ENCODE measurements around the gene CXCL12. TPM values are rescaled to one million over a fixed set of nuclear protein-coding genes. Genes with fewer than 3 reads are reported as not detected.

CXCL12 gene
- total RNA-seq, 2 donors from 2014 or later, result 0.91 to 13.5 TPM

DNA sequence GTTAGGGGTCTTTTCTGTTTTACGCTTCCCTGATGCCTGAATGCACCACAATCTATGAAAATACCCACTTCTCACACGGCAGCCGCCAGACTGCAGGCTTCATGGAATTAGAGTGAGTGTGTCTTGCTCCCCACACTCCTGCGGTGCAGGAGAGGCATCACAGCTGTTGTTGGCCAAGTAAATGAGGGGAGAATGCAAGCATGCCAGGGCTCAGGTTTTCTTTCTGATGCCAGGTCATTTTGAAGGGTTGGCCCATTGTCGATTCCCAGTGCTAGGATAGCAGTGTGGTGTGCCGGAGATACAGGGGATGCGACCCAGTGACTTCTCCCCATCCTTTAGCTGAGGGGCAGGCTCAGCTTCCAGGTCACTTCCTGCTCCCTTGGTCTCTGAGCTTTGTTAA, 16.3 kb downstream of the CXCL12 start:
- no peak overlapping the region for H3K4me3 Mint-ChIP-seq
- TF ChIP-seq, protein P1, sequence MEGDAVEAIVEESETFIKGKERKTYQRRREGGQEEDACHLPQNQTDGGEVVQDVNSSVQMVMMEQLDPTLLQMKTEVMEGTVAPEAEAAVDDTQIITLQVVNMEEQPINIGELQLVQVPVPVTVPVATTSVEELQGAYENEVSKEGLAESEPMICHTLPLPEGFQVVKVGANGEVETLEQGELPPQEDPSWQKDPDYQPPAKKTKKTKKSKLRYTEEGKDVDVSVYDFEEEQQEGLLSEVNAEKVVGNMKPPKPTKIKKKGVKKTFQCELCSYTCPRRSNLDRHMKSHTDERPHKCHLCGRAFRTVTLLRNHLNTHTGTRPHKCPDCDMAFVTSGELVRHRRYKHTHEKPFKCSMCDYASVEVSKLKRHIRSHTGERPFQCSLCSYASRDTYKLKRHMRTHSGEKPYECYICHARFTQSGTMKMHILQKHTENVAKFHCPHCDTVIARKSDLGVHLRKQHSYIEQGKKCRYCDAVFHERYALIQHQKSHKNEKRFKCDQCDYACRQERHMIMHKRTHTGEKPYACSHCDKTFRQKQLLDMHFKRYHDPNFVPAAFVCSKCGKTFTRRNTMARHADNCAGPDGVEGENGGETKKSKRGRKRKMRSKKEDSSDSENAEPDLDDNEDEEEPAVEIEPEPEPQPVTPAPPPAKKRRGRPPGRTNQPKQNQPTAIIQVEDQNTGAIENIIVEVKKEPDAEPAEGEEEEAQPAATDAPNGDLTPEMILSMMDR (conservative IDR thresholded peaks at IDR 0.05), result no peak
- peaks cover 6% of the 10 kb centered on the region for H3K4me1 ChIP-seq (ENCODE audit: control insufficient read depth, insufficient read depth, low read length)
- H3K27me3 ChIP-seq (ENCODE audit: control insufficient read depth, insufficient read depth, low read length, poor library complexity, severe bottlenecking), result no peaks in the 10 kb centered on the region
- no peaks in the 10 kb centered on the region for H3K9me3 Mint-ChIP-seq
- no peaks in the 10 kb centered on the region for H3K27me3 Mint-ChIP-seq (ENCODE audit: insufficient read depth)
- no peak overlapping the region for H3K9ac ChIP-seq (ENCODE audit: extremely low read depth, low read length, poor library complexity, severe bottlenecking)
- H3K9me3 ChIP-seq (ENCODE audit: control insufficient read depth, low read length), result no peaks in the 10 kb centered on the region
- no peaks in the 10 kb centered on the region for H3K36me3 ChIP-seq (ENCODE audit: control insufficient read depth, insufficient read depth, low read length)
- H3K36me3 Mint-ChIP-seq (ENCODE audit: low read depth), result peaks cover 2% of the 10 kb centered on the region
- 92 to 100% methylated on average over 4 to 7 of the region's 7 CpGs for WGBS, 2 experiments (ENCODE audit: insufficient coverage in 1 of 2, insufficient read length in 1 of 2)
- no peak overlapping the region for H3K27ac ChIP-seq (ENCODE audit: low read depth, low read length)
- no peak for DNase-seq
- peaks cover 18% of the 10 kb centered on the region for H3K4me1 Mint-ChIP-seq
- no peak overlapping the region for H3K27ac Mint-ChIP-seq
- no peak overlapping the region for H3K4me3 ChIP-seq (ENCODE audit: low read length)

DNA sequence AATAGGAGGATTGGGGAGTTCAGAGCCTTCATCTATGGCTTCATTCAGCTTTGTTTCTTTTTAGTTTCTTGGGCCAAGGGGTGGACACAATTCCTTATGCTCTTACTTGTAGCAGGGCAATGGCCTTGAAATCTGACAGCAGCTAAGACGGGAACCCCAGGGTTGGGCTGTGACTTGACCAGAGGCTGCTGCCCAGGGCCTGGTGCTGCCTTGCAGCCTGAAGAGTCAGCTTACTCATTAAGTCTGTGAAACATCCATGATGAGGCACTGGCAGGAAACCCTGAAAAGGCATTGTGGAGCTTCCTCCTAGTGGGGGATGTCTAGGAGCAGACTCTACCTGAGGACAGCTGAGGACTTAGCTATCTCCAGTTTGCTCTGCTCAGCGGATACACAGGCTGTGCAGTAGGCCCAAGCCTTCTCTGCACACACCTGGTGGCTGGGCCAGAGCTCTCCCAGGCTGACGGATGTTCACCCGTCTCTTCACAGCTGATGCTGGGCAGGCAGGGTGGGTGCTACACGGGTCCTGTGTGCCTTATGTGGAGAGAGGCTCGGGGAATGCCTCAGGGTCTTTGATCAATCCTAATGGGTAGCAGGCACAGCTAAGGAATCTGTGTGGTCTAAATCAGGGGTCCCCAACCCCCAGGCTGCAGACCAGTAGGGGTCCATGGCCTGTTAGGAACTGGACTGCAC, 17.8 kb downstream of the CXCL12 start:
- Histone ChIP-seq H3K9ac (ENCODE audit: extremely low read depth, low read length, poor library complexity, severe bottlenecking) (no peak overlapping the region), H3K27me3 (ENCODE audit: control insufficient read depth, insufficient read depth, low read length, poor library complexity, severe bottlenecking) (no peaks in the 10 kb centered on the region), H3K36me3 (ENCODE audit: control insufficient read depth, insufficient read depth, low read length) (no peaks in the 10 kb centered on the region), H3K4me3 (ENCODE audit: low read length) (no peak overlapping the region), H3K9me3 (ENCODE audit: control insufficient read depth, low read length) (no peaks in the 10 kb centered on the region), H3K4me1 (ENCODE audit: control insufficient read depth, insufficient read depth, low read length) (peaks cover 13% of the 10 kb centered on the region), H3K27ac (ENCODE audit: low read depth, low read length) (no peak overlapping the region)
- WGBS, 2 experiments (ENCODE audit: insufficient coverage in 1 of 2, insufficient read length in 1 of 2), result 90 to 100% methylated on average over 3 to 6 of the region's 6 CpGs
- Mint-ChIP-seq H3K4me1 (peaks cover 24% of the 10 kb centered on the region), H3K27ac (no peak overlapping the region), H3K9me3 (no peaks in the 10 kb centered on the region), H3K4me3 (no peak overlapping the region), H3K36me3 (ENCODE audit: low read depth) (no peaks in the 10 kb centered on the region), H3K27me3 (ENCODE audit: insufficient read depth) (no peaks in the 10 kb centered on the region)
- no peak for DNase-seq
- TF ChIP-seq, protein P1 (conservative IDR thresholded peaks at IDR 0.05), result no peak

DNA sequence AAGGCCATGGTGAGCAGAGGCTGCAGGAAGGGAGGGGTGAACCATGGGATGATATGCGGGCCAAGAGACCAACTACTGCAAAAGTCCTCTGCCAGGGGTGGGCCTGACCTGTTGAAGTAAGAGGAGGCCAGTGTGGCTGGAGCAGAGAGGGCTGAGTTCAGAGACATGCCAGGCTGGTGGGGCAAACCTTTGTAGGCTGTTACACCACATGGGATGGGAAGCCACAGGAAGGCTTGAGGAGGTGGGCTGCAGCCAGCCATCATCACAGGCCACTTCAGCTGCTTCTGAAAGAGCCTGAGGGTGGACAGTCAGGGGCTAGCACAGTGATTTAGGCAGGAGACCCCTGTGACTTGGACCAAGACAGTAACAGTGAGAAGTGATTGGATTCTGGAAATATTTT, 20.3 kb downstream of the CXCL12 start:
- no peaks in the 10 kb centered on the region for H3K36me3 Mint-ChIP-seq (ENCODE audit: low read depth)
- H3K4me1 Mint-ChIP-seq, result peaks cover 14% of the 10 kb centered on the region
- WGBS, 2 experiments (ENCODE audit: insufficient coverage in 1 of 2, insufficient read length in 1 of 2), result 94 to 100% methylated on average over 1 of the region's 1 CpG
- Histone ChIP-seq H3K27ac (ENCODE audit: low read depth, low read length) (no peak overlapping the region), H3K9me3 (ENCODE audit: control insufficient read depth, low read length) (no peaks in the 10 kb centered on the region), H3K4me1 (ENCODE audit: control insufficient read depth, insufficient read depth, low read length) (peaks cover 7% of the 10 kb centered on the region), H3K9ac (ENCODE audit: extremely low read depth, low read length, poor library complexity, severe bottlenecking) (no peak overlapping the region), H3K36me3 (ENCODE audit: control insufficient read depth, insufficient read depth, low read length) (no peaks in the 10 kb centered on the region), H3K27me3 (ENCODE audit: control insufficient read depth, insufficient read depth, low read length, poor library complexity, severe bottlenecking) (no peaks in the 10 kb centered on the region), H3K4me3 (ENCODE audit: low read length) (no peak overlapping the region)
- H3K9me3 Mint-ChIP-seq, result no peaks in the 10 kb centered on the region
- peaks cover 1% of the 10 kb centered on the region for H3K27me3 Mint-ChIP-seq (ENCODE audit: insufficient read depth)
- DNase-seq, result no peak
- H3K27ac Mint-ChIP-seq, result no peak overlapping the region
- TF ChIP-seq, protein P1 (conservative IDR thresholded peaks at IDR 0.05), result no peak
- H3K4me3 Mint-ChIP-seq, result no peak overlapping the region

Measured in endodermal cell (in vitro differentiated cells).